Uterus (tissue), 4 donors: ENCODE data around the gene NELL1. TPM values are rescaled to one million over a fixed set of nuclear protein-coding genes. Genes with fewer than 3 reads are reported as not detected.

Experiments used
- DNase-seq, 2 donors: peaks; one replicate each; pipeline ENCODE4 v3.0.0-alpha.2; 2019 to 2020
- H3K27ac ChIP-seq, 2 donors: fragments of 200-600 bp; sonication (generic); 1 replicate in 1 of 2; 2 replicates in 1 of 2; pipeline ENCODE4 v1.5.1; 2016 to 2018
- H3K27me3 ChIP-seq, 2 donors: fragments of 200-600 bp; sonication (generic); one replicate each; pipeline ENCODE4 v1.5.1; 2018 to 2019; ENCODE audit warnings: control low read depth in 1 of 2
- H3K36me3 ChIP-seq, 2 donors: fragments of 200-600 bp; sonication (generic); one replicate each; pipeline ENCODE4 v1.5.1; 2019; ENCODE audit warnings: control low read depth in 1 of 2
- H3K4me1 ChIP-seq, 2 donors: fragments of 200-600 bp; sonication (generic); one replicate each; pipeline ENCODE4 v1.5.1; 2018 to 2019; ENCODE audit warnings: control low read depth in 1 of 2
- H3K4me3 ChIP-seq, 2 donors: fragments of 200-600 bp; sonication (generic); 1 replicate in 1 of 2; 2 replicates in 1 of 2; pipeline ENCODE4 v1.5.1; 2018 to 2019; ENCODE audit warnings: mild to moderate bottlenecking in 1 of 2
- H3K9me3 ChIP-seq, 2 donors: fragments of 200-600 bp; sonication (generic); one replicate each; pipeline ENCODE4 v1.5.1; 2019; ENCODE audit warnings: control low read depth in 1 of 2
- POLR2A ChIP-seq, 2 donors: fragments of 450-650 bp; IDR thresholded peaks; one replicate each; pipeline ENCODE4 v1.6.1; 2016; ENCODE audit warnings: antibody characterized with exemption in 2 of 2, mild to moderate bottlenecking in 1 of 2, moderate library complexity in 1 of 2
- intact Hi-C: fragments of 100-400 bp; cut with DNase I; formaldehyde crosslinking; loops from one replicate; pipeline ENCODE4 v1.15.1; 2023; ENCODE audit warnings: low total_unique reads
- small RNA-seq: library from RNA; depleted of rRNA; stranded (forward); fragments of <200 nt; gene quantifications from one replicate; pipeline ENCODE3, GENCODE V24; 2016
- total RNA-seq, 4 donors: library from RNA; depleted of rRNA in 3 of 4; stranded (reverse); fragments of >200 nt in 3 of 4; gene quantifications; one replicate each; pipeline versions ENCODE4 v1.1.0 to v1.2.4, GENCODE V29; 2014 to 2023
- TF ChIP-seq, protein P1 (sequence below), 4 experiments: fragments of 200-600 bp in 2 of 4; fragments of 450-650 bp in 2 of 4; sonication (generic) in 2 of 4; IDR thresholded peaks; one replicate each; pipeline ENCODE4 v1.5.1; 2016 to 2019; ENCODE audit warnings: antibody characterized with exemption in 4 of 4, mild to moderate bottlenecking in 2 of 4, moderate library complexity in 1 of 4
- donor health status: DM: yes; HTN: yes; CAD: no.

Gene NELL1
- total RNA-seq, 4 donors from 2014 or later: 0.34 to 25.1 TPM; not detected in 2

DNA sequence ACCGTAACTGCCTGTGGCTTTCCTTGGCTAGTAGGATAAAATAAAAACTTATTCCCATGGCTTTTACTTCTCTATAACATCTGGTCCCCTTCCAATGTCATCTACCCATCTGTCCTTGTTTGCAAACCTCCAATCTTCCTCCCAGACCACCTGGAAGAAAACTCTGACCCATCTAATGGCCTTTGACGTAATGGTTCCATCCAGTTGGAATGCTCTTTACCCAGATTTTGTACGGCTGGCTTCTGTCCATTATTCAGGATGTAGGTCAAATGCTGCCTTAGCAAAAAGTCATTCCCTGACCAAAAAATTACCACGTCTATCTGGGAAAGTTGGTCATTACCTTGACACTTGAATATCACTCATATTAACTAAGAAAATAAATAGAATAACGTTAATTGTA is 945.6 kb downstream of the NELL1 start:
- DNase-seq: no peak
- no peaks in the 10 kb centered on the region for H3K36me3 ChIP-seq
- H3K27me3 ChIP-seq: no peaks in the 10 kb centered on the region
- no peak for TF ChIP-seq POLR2A (IDR thresholded peaks at IDR 0.05)
- TF ChIP-seq, protein P1, sequence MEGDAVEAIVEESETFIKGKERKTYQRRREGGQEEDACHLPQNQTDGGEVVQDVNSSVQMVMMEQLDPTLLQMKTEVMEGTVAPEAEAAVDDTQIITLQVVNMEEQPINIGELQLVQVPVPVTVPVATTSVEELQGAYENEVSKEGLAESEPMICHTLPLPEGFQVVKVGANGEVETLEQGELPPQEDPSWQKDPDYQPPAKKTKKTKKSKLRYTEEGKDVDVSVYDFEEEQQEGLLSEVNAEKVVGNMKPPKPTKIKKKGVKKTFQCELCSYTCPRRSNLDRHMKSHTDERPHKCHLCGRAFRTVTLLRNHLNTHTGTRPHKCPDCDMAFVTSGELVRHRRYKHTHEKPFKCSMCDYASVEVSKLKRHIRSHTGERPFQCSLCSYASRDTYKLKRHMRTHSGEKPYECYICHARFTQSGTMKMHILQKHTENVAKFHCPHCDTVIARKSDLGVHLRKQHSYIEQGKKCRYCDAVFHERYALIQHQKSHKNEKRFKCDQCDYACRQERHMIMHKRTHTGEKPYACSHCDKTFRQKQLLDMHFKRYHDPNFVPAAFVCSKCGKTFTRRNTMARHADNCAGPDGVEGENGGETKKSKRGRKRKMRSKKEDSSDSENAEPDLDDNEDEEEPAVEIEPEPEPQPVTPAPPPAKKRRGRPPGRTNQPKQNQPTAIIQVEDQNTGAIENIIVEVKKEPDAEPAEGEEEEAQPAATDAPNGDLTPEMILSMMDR (IDR thresholded peaks at IDR 0.05): no peak
- H3K4me3 ChIP-seq: no peak overlapping the region
- H3K27ac ChIP-seq: no peak overlapping the region
- no peaks in the 10 kb centered on the region for H3K9me3 ChIP-seq
- no peaks in the 10 kb centered on the region for H3K4me1 ChIP-seq
- intact Hi-C loops: no loop called here

- Histone ChIP-seq H3K4me1 (no peaks in the 10 kb centered on the region), H3K36me3 (no peaks in the 10 kb centered on the region), H3K27me3 (no peaks in the 10 kb centered on the region), H3K9me3 (no peaks in the 10 kb centered on the region), H3K27ac (no peak overlapping the region), H3K4me3 (no peak overlapping the region)
- intact Hi-C loops: no loop called here
- TF ChIP-seq, protein P1 (IDR thresholded peaks at IDR 0.05): no peak
- no peak for TF ChIP-seq POLR2A (IDR thresholded peaks at IDR 0.05)
- no peak for DNase-seq
These were observed 946.6 kb downstream of the NELL1 start for GRCh38 chr11:21615955-21616371.

DNA sequence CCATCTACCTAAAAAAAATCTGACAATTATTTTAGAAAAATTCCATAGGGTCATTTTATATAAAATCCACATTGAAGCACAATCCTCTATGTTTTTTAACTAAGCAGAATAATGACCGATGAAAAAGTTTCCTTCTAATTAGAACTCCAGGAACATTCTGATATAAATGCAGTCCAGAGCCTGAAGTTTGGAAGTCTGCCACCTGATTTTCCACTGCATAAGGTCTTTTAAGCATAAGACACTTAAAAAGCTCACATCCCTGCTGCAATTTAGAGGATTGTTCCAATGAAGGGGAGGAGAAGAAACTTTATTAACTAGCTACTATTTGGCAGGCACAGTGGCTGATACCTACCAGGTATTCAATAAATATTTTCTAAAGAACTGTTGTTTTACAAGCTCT is 953.2 kb downstream of the NELL1 start:
- intact Hi-C loops: no loop called here
- Histone ChIP-seq H3K9me3 (no peaks in the 10 kb centered on the region), H3K4me1 (no peaks in the 10 kb centered on the region), H3K4me3 (no peak overlapping the region), H3K27ac (no peak overlapping the region), H3K36me3 (no peaks in the 10 kb centered on the region), H3K27me3 (no peaks in the 10 kb centered on the region)
- DNase-seq: no peak
- TF ChIP-seq, protein P1 (IDR thresholded peaks at IDR 0.05): no peak
- no peak for TF ChIP-seq POLR2A (IDR thresholded peaks at IDR 0.05)

DNA sequence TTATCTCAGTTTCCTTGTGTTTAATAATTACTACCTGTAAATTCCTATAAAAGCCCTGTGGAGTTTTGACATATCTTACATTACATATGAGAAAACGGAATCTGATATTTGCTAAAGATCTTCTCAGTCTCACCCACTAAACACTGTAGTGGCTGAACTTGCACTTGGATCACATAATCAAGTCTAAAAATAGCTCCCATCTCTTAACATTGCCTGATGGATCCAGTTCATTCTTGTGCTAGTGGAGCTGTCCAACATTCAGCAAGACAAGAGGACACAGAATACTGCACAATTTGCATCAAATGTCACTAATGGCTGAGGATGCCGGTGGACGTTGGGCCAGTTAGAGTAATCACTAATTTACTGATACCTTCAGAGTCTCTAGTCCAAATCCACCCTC is 953.6 kb downstream of the NELL1 start:
- intact Hi-C loops: no loop called here
- no peaks in the 10 kb centered on the region for H3K27me3 ChIP-seq
- TF ChIP-seq POLR2A (IDR thresholded peaks at IDR 0.05): no peak
- TF ChIP-seq, protein P1 (IDR thresholded peaks at IDR 0.05): no peak
- no peaks in the 10 kb centered on the region for H3K36me3 ChIP-seq
- H3K4me1 ChIP-seq: no peaks in the 10 kb centered on the region
- no peak overlapping the region for H3K27ac ChIP-seq
- DNase-seq: no peak
- no peaks in the 10 kb centered on the region for H3K9me3 ChIP-seq
- no peak overlapping the region for H3K4me3 ChIP-seq

Small RNAs within 50 kb of the gene (small RNA-seq; reads per million reads assigned to genes)
- gene RNA5SP336 (19.8 reads per million, percentile 91 among the genes with 10 or more reads in this experiment), gene RNA5SP337 (not detected)

Other genes starting within 250 kb of the NELL1 start
- gene SLC6A5, start 70.0 kb upstream of the NELL1 start, total RNA-seq: not detected